OCI-LY1 (cell line): ENCODE data around the gene DEPDC5.

Experiments used
- H2AFZ ChIP-seq: fragments of 200-600 bp; sonication (generic), shearing (Covaris generic); 2 replicates; pipeline ENCODE4 v1.6.0; 2014; ENCODE audit warnings: antibody characterized with exemption, mild to moderate bottlenecking, low read length
- H3F3A ChIP-seq: fragments of 200-600 bp; sonication (generic), shearing (Covaris generic); 2 replicates; pipeline ENCODE4 v1.6.0; 2014; ENCODE audit warnings: mild to moderate bottlenecking, antibody characterized with exemption, low read length, moderate library complexity; ENCODE audit not compliant: insufficient read depth
- H3K27ac ChIP-seq: fragments of 200-600 bp; sonication (generic); 2 replicates; pipeline ENCODE4 v1.5.1; 2014; ENCODE audit warnings: low read length, mixed run types, mild to moderate bottlenecking, low read depth; ENCODE audit not compliant: poor library complexity, severe bottlenecking
- H3K27me3 ChIP-seq: fragments of 200-600 bp; sonication (generic); 2 replicates; pipeline ENCODE4 v1.6.0; 2014; ENCODE audit warnings: antibody characterized with exemption, mild to moderate bottlenecking, low read length, moderate library complexity; ENCODE audit not compliant: insufficient read depth
- H3K36me3 ChIP-seq: fragments of 200-600 bp; sonication (generic); 2 replicates; pipeline ENCODE4 v1.6.1; 2014; ENCODE audit warnings: mild to moderate bottlenecking, antibody characterized with exemption, low read length, moderate library complexity, mixed read lengths; ENCODE audit not compliant: insufficient read depth
- H3K4me1 ChIP-seq: fragments of 200-600 bp; sonication (generic); 2 replicates; pipeline ENCODE4 v1.5.1; 2014; ENCODE audit warnings: mild to moderate bottlenecking, low read length, moderate library complexity; ENCODE audit not compliant: insufficient read depth, severe bottlenecking
- H3K4me2 ChIP-seq: fragments of 200-600 bp; sonication (generic), shearing (Covaris generic); 2 replicates; pipeline ENCODE4 v1.6.1; 2014; ENCODE audit warnings: low read length
- H3K4me3 ChIP-seq: fragments of 200-600 bp; sonication (generic); 2 replicates; pipeline ENCODE4 v1.5.1; 2014; ENCODE audit warnings: low read length, low read depth, mild to moderate bottlenecking, mixed read lengths; ENCODE audit not compliant: poor library complexity, severe bottlenecking
- H3K79me2 ChIP-seq: fragments of 200-600 bp; shearing (Covaris generic); 2 replicates; pipeline ENCODE4 v1.6.1; 2016; ENCODE audit warnings: mixed run types, low read length, mixed read lengths; ENCODE audit not compliant: insufficient read depth
- H3K9ac ChIP-seq: fragments of 200-600 bp; sonication (generic), shearing (Covaris generic); 2 replicates; pipeline ENCODE4 v1.6.1; 2014; ENCODE audit warnings: mild to moderate bottlenecking, low read length, mixed read lengths
- H3K9me2 ChIP-seq: fragments of 200-600 bp; sonication (generic), shearing (Covaris generic); 2 replicates; pipeline ENCODE4 v1.6.1; 2014; ENCODE audit warnings: low read depth, mild to moderate bottlenecking, low read length, mixed read lengths
- H3K9me3 ChIP-seq: fragments of 200-600 bp; shearing (Covaris generic); 2 replicates; pipeline ENCODE4 v1.6.1; 2014; ENCODE audit warnings: low read length, mixed read lengths
- H4K20me1 ChIP-seq: fragments of 200-600 bp; sonication (generic), shearing (Covaris generic); 2 replicates; pipeline ENCODE4 v1.6.0; 2016; ENCODE audit warnings: mild to moderate bottlenecking, low read length; ENCODE audit not compliant: insufficient read depth
- CTCF ChIP-seq: fragments of 200-600 bp; sonication (generic), shearing (Covaris generic); IDR thresholded peaks from 2 replicates; pipeline ENCODE4 v1.5.1; 2017; ENCODE audit warnings: mild to moderate bottlenecking, antibody characterized with exemption, low read length, moderate library complexity, mixed read lengths
- EZH2 ChIP-seq: fragments of 200-600 bp; sonication (generic), shearing (Covaris generic); IDR thresholded peaks from 2 replicates; pipeline ENCODE4 v1.8.0; 2017; ENCODE audit warnings: borderline replicate concordance, mixed run types, mild to moderate bottlenecking, antibody characterized with exemption, low read length, moderate library complexity, mixed read lengths

The DEPDC5 gene

GRCh38 chr22:31736458-31736857 is 17.4 kb upstream of the DEPDC5 start:
- no peaks in the 10 kb centered on the region for H3K4me1 ChIP-seq

GRCh38 chr22:31737932-31738331 is 15.9 kb upstream of the DEPDC5 start:
- H3K4me2 ChIP-seq: no peak overlapping the region
- no peak overlapping the region for H3K27ac ChIP-seq
- H3F3A ChIP-seq: no peaks in the 10 kb centered on the region; the same call in 1 of the 2 replicates
- H2AFZ ChIP-seq: no peak overlapping the region
- H3K36me3 ChIP-seq: peaks cover 76% of the 10 kb centered on the region
- H3K9me2 ChIP-seq: no peaks in the 10 kb centered on the region
- no peaks in the 10 kb centered on the region for H3K27me3 ChIP-seq
- H3K79me2 ChIP-seq: peaks cover 38% of the 10 kb centered on the region
- no peaks in the 10 kb centered on the region for H4K20me1 ChIP-seq
- no peak for TF ChIP-seq EZH2
- no peak for TF ChIP-seq CTCF
- H3K4me1 ChIP-seq: no peaks in the 10 kb centered on the region
- no peaks in the 10 kb centered on the region for H3K9me3 ChIP-seq
- H3K4me3 ChIP-seq: no peak overlapping the region
- H3K9ac ChIP-seq: no peak overlapping the region

More at GRCh38 chr22:31736458-31736857, 17.4 kb upstream of the DEPDC5 start:
- no peak overlapping the region for H3K4me3 ChIP-seq
- H3K36me3 ChIP-seq: peaks cover 63% of the 10 kb centered on the region
- H4K20me1 ChIP-seq: no peaks in the 10 kb centered on the region
- H2AFZ ChIP-seq: no peak overlapping the region
- H3K9me2 ChIP-seq: no peaks in the 10 kb centered on the region
- H3K27ac ChIP-seq: no peak overlapping the region
- no peak overlapping the region for H3K9ac ChIP-seq
- no peaks in the 10 kb centered on the region for H3K27me3 ChIP-seq
- H3F3A ChIP-seq: no peaks in the 10 kb centered on the region; the same call in 1 of the 2 replicates
- no peaks in the 10 kb centered on the region for H3K9me3 ChIP-seq
- no peak overlapping the region for H3K4me2 ChIP-seq
- no peak for TF ChIP-seq CTCF
- TF ChIP-seq EZH2: no peak
- peaks cover 38% of the 10 kb centered on the region for H3K79me2 ChIP-seq

GRCh38 chr22:31738566-31738965 is 15.3 kb upstream of the DEPDC5 start:
- Histone ChIP-seq H3K36me3 (peaks cover 79% of the 10 kb centered on the region), H3K79me2 (peaks cover 44% of the 10 kb centered on the region), H3K9me3 (no peaks in the 10 kb centered on the region)

More at GRCh38 chr22:31738566-31738965, 15.3 kb upstream of the DEPDC5 start:
- Histone ChIP-seq H2AFZ (no peak overlapping the region), H3K4me3 (no peak overlapping the region), H3K4me1 (no peaks in the 10 kb centered on the region), H4K20me1 (no peaks in the 10 kb centered on the region), H3K27ac (no peak overlapping the region), H3K9ac (no peak overlapping the region), H3K9me2 (no peaks in the 10 kb centered on the region), H3K27me3 (no peaks in the 10 kb centered on the region), H3F3A (no peaks in the 10 kb centered on the region; the same call in 1 of the 2 replicates), H3K4me2 (no peak overlapping the region)
- no peak for TF ChIP-seq CTCF
- TF ChIP-seq EZH2: no peak
